Measurements from ENCODE around the gene TOR2A. TPM values are rescaled to one million over a fixed set of nuclear protein-coding genes. Genes with fewer than 3 reads are reported as not detected.

The TOR2A gene
- total and polyA plus RNA-seq, 7 experiments from 2014 or later: 9.5 to 22.3 (median 16.6) TPM

GRCh38 chr9:127746959-127747569, 12.0 kb upstream of the TOR2A start:
- H3K27me3 ChIP-seq (ENCODE audit: control insufficient read depth in 2 of 2, insufficient read depth in 2 of 2, low read length in 2 of 2): no peaks in the 10 kb centered on the region
- H3K4me3 ChIP-seq (ENCODE audit: low read length): no peak overlapping the region
- peaks cover 5 to 27% (median 11%) of the 10 kb centered on the region in 7 donors for H3K4me1 Mint-ChIP-seq
- ChIA-PET CTCF (interaction anchor here (0.8 to 2.4 kb wide), 7 partner anchors 12 to 123 kb away, joined by 3 to 8 read pairs (median 4); partner anchors contain the start of genes FPGS and TOR2A), POLR2A (interaction anchor here (0.6 to 1.5 kb wide), 8 partner anchors 19 to 109 kb away, joined by 3 to 8 read pairs (median 4); partner anchors contain the start of gene CDK9)
- ATAC-seq (peak; percentile 89), DNase-seq (peak in 7 of 9 donors; percentile 38 to 64 (median 46))
- H3K4me3 Mint-ChIP-seq: peak overlapping the region in 9 of 10 donors; percentile 37 to 83 (median 66)
- H3K27ac ChIP-seq (ENCODE audit: low read depth, low read length): peak overlapping the region; percentile 31
- peak overlapping the region; percentile 40 to 92 (median 87) for H3K27ac Mint-ChIP-seq
- peaks cover 4 to 44% (median 7%) of the 10 kb centered on the region in 5 donors for H3K36me3 Mint-ChIP-seq
- intact Hi-C loops (cut with micrococcal nuclease): loop anchor here in 1 of 2 donors (1.0 kb wide), 1 partner anchor 38 kb away; no protein-coding TSS in a partner anchor
- no peaks in the 10 kb centered on the region for H3K9me3 Mint-ChIP-seq
- no peaks in the 10 kb centered on the region for H3K9me3 ChIP-seq (ENCODE audit: control insufficient read depth in 2 of 3, low read length in 3 of 3)
- H3K36me3 ChIP-seq (ENCODE audit: control insufficient read depth in 2 of 3, insufficient read depth in 3 of 3, low read length in 3 of 3): peaks cover 21 to 91% (median 28%) of the 10 kb centered on the region in 3 experiments
- no peaks in the 10 kb centered on the region for H3K27me3 Mint-ChIP-seq
- H3K4me1 ChIP-seq (ENCODE audit: control insufficient read depth in 2 of 2, insufficient read depth in 2 of 2, low read length in 2 of 2): no peaks in the 10 kb centered on the region

GRCh38 chr9:127744398-127745110, 9.5 kb upstream of the TOR2A start:
- Histone ChIP-seq H3K27me3 (ENCODE audit: control insufficient read depth in 2 of 2, insufficient read depth in 2 of 2, low read length in 2 of 2) (no peaks in the 10 kb centered on the region), H3K4me3 (ENCODE audit: low read length) (no peak overlapping the region), H3K4me1 (ENCODE audit: control insufficient read depth in 2 of 2, insufficient read depth in 2 of 2, low read length in 2 of 2) (no peaks in the 10 kb centered on the region), H3K36me3 (ENCODE audit: control insufficient read depth in 2 of 3, insufficient read depth in 3 of 3, low read length in 3 of 3) (peaks cover 12 to 91% (median 17%) of the 10 kb centered on the region in 3 experiments), H3K9me3 (ENCODE audit: control insufficient read depth in 2 of 3, low read length in 3 of 3) (no peaks in the 10 kb centered on the region), H3K27ac (ENCODE audit: low read depth, low read length) (peak overlapping the region; percentile 14)
- no peak overlapping the region for H3K4me3 Mint-ChIP-seq
- CTCF ChIA-PET: interaction anchor here (0.6 to 3.0 kb wide), 5 partner anchors 10 to 186 kb away, joined by 3 to 16 read pairs (median 3); partner anchors contain the start of genes PIP5KL1 and TOR2A
- H3K36me3 Mint-ChIP-seq: peaks cover 0 to 36% (median 3%) of the 10 kb centered on the region in 5 donors
- peak overlapping the region in 4 of 9 donors; percentile 28 to 69 (median 54) for H3K27ac Mint-ChIP-seq
- no peak for ATAC-seq
- intact Hi-C loops (cut with micrococcal nuclease): no loop called here
- POLR2A ChIA-PET: interaction anchor here (1.0 to 1.6 kb wide), 3 partner anchors 9 to 41 kb away, joined by 3 to 5 read pairs (median 4); partner anchors contain the start of genes CDK9, SH2D3C and TOR2A
- no peaks in the 10 kb centered on the region for H3K9me3 Mint-ChIP-seq
- no peaks in the 10 kb centered on the region for H3K27me3 Mint-ChIP-seq
- peaks cover 0 to 16% (median 9%) of the 10 kb centered on the region in 7 donors for H3K4me1 Mint-ChIP-seq
- no peak for DNase-seq

GRCh38 chr9:127742435-127743088, 7.5 kb upstream of the TOR2A start:
- ATAC-seq: no peak
- CTCF ChIA-PET: no interaction called here
- H3K27ac Mint-ChIP-seq: peak overlapping the region in 2 of 9 donors; percentile 5 to 34
- Histone ChIP-seq H3K9me3 (ENCODE audit: control insufficient read depth in 2 of 3, low read length in 3 of 3) (no peaks in the 10 kb centered on the region), H3K4me3 (ENCODE audit: low read length) (no peak overlapping the region), H3K4me1 (ENCODE audit: control insufficient read depth in 2 of 2, insufficient read depth in 2 of 2, low read length in 2 of 2) (no peaks in the 10 kb centered on the region), H3K36me3 (ENCODE audit: control insufficient read depth in 2 of 3, insufficient read depth in 3 of 3, low read length in 3 of 3) (peaks cover 0 to 89% (median 6%) of the 10 kb centered on the region in 3 experiments), H3K27ac (ENCODE audit: low read depth, low read length) (no peak overlapping the region), H3K27me3 (ENCODE audit: control insufficient read depth in 2 of 2, insufficient read depth in 2 of 2, low read length in 2 of 2) (no peaks in the 10 kb centered on the region)
- no peak overlapping the region for H3K4me3 Mint-ChIP-seq
- H3K36me3 Mint-ChIP-seq: peaks cover 0 to 36% (median 7%) of the 10 kb centered on the region in 5 donors
- H3K4me1 Mint-ChIP-seq: peaks cover 3 to 12% (median 9%) of the 10 kb centered on the region in 7 donors
- POLR2A ChIA-PET: interaction anchor here (0.7 to 1.1 kb wide), 3 partner anchors 17 to 34 kb away, joined by 3 to 4 read pairs (median 3); no protein-coding TSS in a partner anchor
- DNase-seq: no peak
- intact Hi-C loops (cut with micrococcal nuclease): no loop called here
- no peaks in the 10 kb centered on the region for H3K27me3 Mint-ChIP-seq
- no peaks in the 10 kb centered on the region for H3K9me3 Mint-ChIP-seq

GRCh38 chr9:127741831-127742434, 6.8 kb upstream of the TOR2A start:
- Histone ChIP-seq H3K36me3 (ENCODE audit: control insufficient read depth in 2 of 3, insufficient read depth in 3 of 3, low read length in 3 of 3) (peaks cover 0 to 83% (median 6%) of the 10 kb centered on the region in 3 experiments), H3K4me1 (ENCODE audit: control insufficient read depth in 2 of 2, insufficient read depth in 2 of 2, low read length in 2 of 2) (no peaks in the 10 kb centered on the region), H3K4me3 (ENCODE audit: low read length) (no peak overlapping the region), H3K27me3 (ENCODE audit: control insufficient read depth in 2 of 2, insufficient read depth in 2 of 2, low read length in 2 of 2) (no peaks in the 10 kb centered on the region), H3K9me3 (ENCODE audit: control insufficient read depth in 2 of 3, low read length in 3 of 3) (no peaks in the 10 kb centered on the region), H3K27ac (ENCODE audit: low read depth, low read length) (peak overlapping the region; percentile 7)
- ChIA-PET CTCF (interaction anchor here (0.7 kb wide), 1 partner anchor 169 kb away, joined by 4 read pairs; no protein-coding TSS in a partner anchor), POLR2A (interaction anchor here (0.7 to 1.1 kb wide), 2 partner anchors 29 to 35 kb away, joined by 3 read pairs; no protein-coding TSS in a partner anchor)
- Mint-ChIP-seq H3K4me1 (peaks cover 1 to 8% (median 4%) of the 10 kb centered on the region in 7 donors), H3K9me3 (no peaks in the 10 kb centered on the region), H3K36me3 (peaks cover 0 to 36% (median 7%) of the 10 kb centered on the region in 5 donors), H3K27ac (peak overlapping the region in 2 of 9 donors; percentile 5 to 52), H3K4me3 (no peak overlapping the region), H3K27me3 (no peaks in the 10 kb centered on the region)
- ATAC-seq (no peak), DNase-seq (no peak)
- intact Hi-C loops (cut with micrococcal nuclease): no loop called here

- peaks cover 0 to 11% (median 7%) of the 10 kb centered on the region in 7 donors for H3K4me1 Mint-ChIP-seq
- no peak overlapping the region for H3K27ac ChIP-seq (ENCODE audit: low read depth, low read length)
Measured at GRCh38 chr9:127739614-127740330, 4.7 kb upstream of the TOR2A start.

More at GRCh38 chr9:127739614-127740330, 4.7 kb upstream of the TOR2A start:
- Mint-ChIP-seq H3K27me3 (no peaks in the 10 kb centered on the region), H3K4me3 (no peak overlapping the region), H3K36me3 (peaks cover 0 to 29% (median 7%) of the 10 kb centered on the region in 5 donors), H3K9me3 (peaks cover 0 to 4% (median 0%) of the 10 kb centered on the region in 11 donors), H3K27ac (no peak overlapping the region)
- ChIA-PET CTCF (interaction anchor here (0.8 to 1.8 kb wide), 2 partner anchors 46 to 130 kb away, joined by 3 to 5 read pairs; partner anchors contain the start of gene CDK9), POLR2A (interaction anchor here (0.9 to 1.2 kb wide), 2 partner anchors 9 to 181 kb away, joined by 4 to 5 read pairs; no protein-coding TSS in a partner anchor)
- no peak overlapping the region for H3K4me3 ChIP-seq (ENCODE audit: low read length)
- intact Hi-C loops (cut with micrococcal nuclease): loop anchor here (10.0 kb wide), 2 partner anchors 325 to 795 kb away; partner anchors contain the start of genes NAIF1 (in 1 of the 2) and SLC25A25 (in 1 of the 2)
- ATAC-seq: no peak
- no peaks in the 10 kb centered on the region for H3K9me3 ChIP-seq (ENCODE audit: control insufficient read depth in 2 of 3, low read length in 3 of 3)
- no peak for DNase-seq
- peaks cover 5 to 7% of the 10 kb centered on the region in 2 donors for H3K4me1 ChIP-seq (ENCODE audit: control insufficient read depth in 2 of 2, insufficient read depth in 2 of 2, low read length in 2 of 2)
- no peaks in the 10 kb centered on the region for H3K27me3 ChIP-seq (ENCODE audit: control insufficient read depth in 2 of 2, insufficient read depth in 2 of 2, low read length in 2 of 2)
- H3K36me3 ChIP-seq (ENCODE audit: control insufficient read depth in 2 of 3, insufficient read depth in 3 of 3, low read length in 3 of 3): peaks cover 0 to 66% (median 6%) of the 10 kb centered on the region in 3 experiments
